Activated CD4-positive, alpha-beta memory T cell treated with anti-CD3 and anti-CD28 coated beads for 36 hours (primary cell): ENCODE data around the gene SAMM50. TPM values are rescaled to one million over a fixed set of nuclear protein-coding genes. Genes with fewer than 3 reads are reported as not detected.
A peak's percentile ranks its signal among the peaks of the same experiment; 100 is the strongest.
"Not testable (repeated sequence)": the region's sequence is repeated elsewhere in the genome, so short reads cannot be mapped to it uniquely, and the experiment has no call there.

ENCODE experiments used
- CTCF ChIA-PET: fragments of 350-600 bp; sonication (Branson Sonifier 250); formaldehyde crosslinking; loops from one replicate; lab custom pipeline; 2021; ENCODE audit warnings: antibody characterized with exemption, inconsistent platforms; lab: Charles Lee
- POLR2A ChIA-PET: fragments of 350-600 bp; sonication (Branson Sonifier 250); formaldehyde crosslinking; loops from one replicate; lab custom pipeline; 2021; ENCODE audit warnings: antibody characterized with exemption; lab: Charles Lee
- DNase-seq: peaks from one replicate; pipeline ENCODE4 v3.0.0-alpha.2; 2020
- H3K27ac Mint-ChIP-seq: one replicate; pipeline ENCODE4 v1.8.0; 2021; ENCODE audit warnings: mixed read lengths
- H3K27me3 Mint-ChIP-seq: one replicate; pipeline ENCODE4 v1.8.0; 2021; ENCODE audit warnings: mixed read lengths
- H3K36me3 Mint-ChIP-seq: one replicate; pipeline ENCODE4 v1.8.0; 2021; ENCODE audit warnings: mixed read lengths
- H3K4me1 Mint-ChIP-seq: one replicate; pipeline ENCODE4 v1.8.0; 2021; ENCODE audit warnings: low read depth, mixed read lengths
- H3K4me3 Mint-ChIP-seq: one replicate; pipeline ENCODE4 v1.8.0; 2021; ENCODE audit warnings: mild to moderate bottlenecking, mixed read lengths
- H3K9me3 Mint-ChIP-seq: one replicate; pipeline ENCODE4 v1.8.0; 2021; ENCODE audit warnings: mixed read lengths
- intact Hi-C: fragments of 100-400 bp; cut with micrococcal nuclease; formaldehyde crosslinking; loops from one replicate; pipeline ENCODE4 v1.15.1; 2023
- total RNA-seq, 2 experiments: library from RNA; stranded (reverse); gene quantifications; one replicate each; pipeline ENCODE4 v1.2.3, GENCODE V29; 2021

Gene SAMM50
- total RNA-seq, 2 experiments from 2014 or later: 41.9 to 42.9 TPM

DNA sequence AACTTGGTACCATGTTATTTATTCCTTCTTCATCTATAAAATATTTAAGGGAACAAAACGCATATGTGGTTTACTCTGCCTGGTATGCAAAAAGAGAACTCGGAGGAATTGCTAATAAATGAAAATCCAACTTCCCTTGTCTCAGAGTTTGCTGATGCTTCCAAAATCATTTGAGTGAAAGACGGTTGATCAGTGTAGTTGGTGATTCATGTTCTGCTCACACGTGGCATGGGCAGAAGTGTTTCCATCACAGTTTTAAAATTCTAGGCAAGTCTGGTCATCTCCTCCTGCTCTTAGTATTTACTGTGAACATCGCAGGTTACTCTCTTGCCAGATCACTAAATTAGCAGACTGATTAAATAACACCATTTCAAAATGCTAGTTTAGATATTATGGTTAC is 56.9 kb downstream of the SAMM50 start:
- Mint-ChIP-seq H3K27me3 (no peaks in the 10 kb centered on the region), H3K36me3 (no peaks in the 10 kb centered on the region), H3K27ac (no peak overlapping the region), H3K4me1 (no peaks in the 10 kb centered on the region), H3K9me3 (no peaks in the 10 kb centered on the region), H3K4me3 (no peak overlapping the region)
- ChIA-PET POLR2A (no interaction called here), CTCF (interaction anchor here (0.9 to 1.4 kb wide), 3 partner anchors 19 to 181 kb away, joined by 3 to 4 read pairs (median 3); no protein-coding TSS in a partner anchor)
- intact Hi-C loops: no loop called here
- no peak for DNase-seq

DNA sequence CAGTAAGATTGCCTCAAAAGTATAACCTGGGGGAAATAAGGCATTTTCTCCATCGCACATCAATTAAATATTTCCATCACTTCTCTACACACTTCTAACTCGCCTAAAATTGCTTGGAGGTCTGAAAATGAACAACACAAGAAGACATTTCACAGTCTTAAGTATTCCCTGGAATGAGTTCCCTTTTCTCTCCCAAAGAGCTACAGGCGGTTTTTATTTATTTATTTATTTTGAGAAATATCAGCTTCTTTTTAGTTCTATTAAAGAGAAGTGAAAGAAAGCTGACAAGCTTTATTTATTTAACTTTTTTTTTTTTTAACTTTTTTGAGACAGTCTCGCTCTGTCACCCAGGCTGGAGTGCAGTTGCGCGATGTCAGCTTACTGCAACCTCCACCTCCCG is 57.3 kb downstream of the SAMM50 start:
- no peaks in the 10 kb centered on the region for H3K36me3 Mint-ChIP-seq
- ChIA-PET POLR2A (no interaction called here), CTCF (interaction anchor here (0.9 to 1.4 kb wide), 3 partner anchors 19 to 181 kb away, joined by 3 to 4 read pairs (median 3); no protein-coding TSS in a partner anchor)
- no peak for DNase-seq
- intact Hi-C loops: no loop called here
- no peaks in the 10 kb centered on the region for H3K9me3 Mint-ChIP-seq
- H3K4me1 Mint-ChIP-seq: no peaks in the 10 kb centered on the region
- H3K27ac Mint-ChIP-seq: no peak overlapping the region
- no peaks in the 10 kb centered on the region for H3K27me3 Mint-ChIP-seq
- no peak overlapping the region for H3K4me3 Mint-ChIP-seq

DNA sequence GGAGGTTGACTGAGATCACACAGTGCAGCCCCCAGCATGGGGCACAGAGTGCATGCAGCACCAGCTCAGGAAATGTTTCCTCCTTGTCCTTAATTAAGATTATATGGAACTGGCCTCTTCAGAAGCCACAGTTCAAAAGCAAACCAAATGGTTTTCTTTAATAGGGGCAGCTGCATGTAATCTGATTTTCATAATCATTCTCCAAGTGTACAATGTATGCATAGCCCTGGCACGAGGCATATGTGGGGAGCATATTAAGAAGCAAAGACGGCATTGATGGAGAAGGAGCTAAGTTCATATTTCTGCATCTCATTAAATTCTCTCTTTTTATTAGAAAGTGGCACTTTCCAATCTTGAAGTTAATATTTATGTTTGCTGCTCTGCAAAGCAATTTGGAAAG is 59.0 kb downstream of the SAMM50 start:
- no peak overlapping the region for H3K4me3 Mint-ChIP-seq
- POLR2A ChIA-PET: no interaction called here
- H3K4me1 Mint-ChIP-seq: no peaks in the 10 kb centered on the region
- H3K36me3 Mint-ChIP-seq: no peaks in the 10 kb centered on the region
- no peaks in the 10 kb centered on the region for H3K9me3 Mint-ChIP-seq
- intact Hi-C loops: no loop called here
- CTCF ChIA-PET: interaction anchor here (1.7 kb wide), 1 partner anchor 21 kb away, joined by 8 read pairs; no protein-coding TSS in a partner anchor
- no peak overlapping the region for H3K27ac Mint-ChIP-seq
- no peak for DNase-seq
- H3K27me3 Mint-ChIP-seq: no peaks in the 10 kb centered on the region

DNA sequence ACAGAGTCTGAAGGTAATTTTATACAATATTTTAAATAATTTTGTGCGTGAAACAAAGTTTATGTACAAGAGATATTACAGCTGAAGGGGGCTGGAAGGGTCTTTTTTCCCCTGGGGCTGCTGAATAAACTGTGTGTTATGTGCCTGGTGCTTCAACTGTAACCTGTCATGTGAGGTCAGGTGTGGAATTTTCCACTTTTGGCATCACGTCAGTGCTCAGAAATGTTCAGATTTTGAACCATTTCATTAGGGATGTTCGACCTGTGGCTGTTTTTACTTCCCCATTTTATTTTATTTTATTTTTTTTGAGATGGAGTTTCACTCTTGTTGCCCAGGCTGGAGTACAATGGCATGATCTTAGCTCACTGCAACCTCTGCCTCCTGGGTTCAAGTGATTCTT is 61.3 kb downstream of the SAMM50 start:
- DNase-seq, intact Hi-C loops, H3K27me3 Mint-ChIP-seq, H3K4me3 Mint-ChIP-seq, POLR2A ChIA-PET, CTCF ChIA-PET, H3K36me3 Mint-ChIP-seq, H3K9me3 Mint-ChIP-seq, H3K4me1 Mint-ChIP-seq, H3K27ac Mint-ChIP-seq: not testable (repeated sequence)

DNA sequence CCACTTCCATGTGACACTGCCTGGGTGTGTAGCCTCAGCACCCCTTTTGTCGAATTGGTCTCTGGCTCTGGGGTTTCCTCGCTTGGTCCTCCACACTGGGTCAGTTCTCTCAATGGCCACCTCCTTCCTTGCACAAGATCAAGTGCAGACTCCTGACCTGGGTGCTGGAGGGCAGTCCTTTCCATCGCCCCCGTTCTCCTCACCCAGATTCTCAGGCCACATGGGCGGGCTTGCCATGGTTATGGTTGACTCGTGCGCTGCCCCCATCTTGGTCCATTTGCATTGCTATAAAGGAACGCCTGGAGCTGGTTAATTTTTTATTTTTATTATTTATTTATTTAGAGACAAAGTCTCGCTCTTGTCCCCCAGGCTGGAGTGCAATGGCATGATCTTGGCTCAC is 63.4 kb downstream of the SAMM50 start:
- CTCF ChIA-PET: interaction anchor here (1.3 kb wide), 1 partner anchor 25 kb away, joined by 3 read pairs; no protein-coding TSS in a partner anchor
- H3K27ac Mint-ChIP-seq: no peak overlapping the region
- POLR2A ChIA-PET: no interaction called here
- H3K9me3 Mint-ChIP-seq: no peaks in the 10 kb centered on the region
- no peaks in the 10 kb centered on the region for H3K27me3 Mint-ChIP-seq
- no peak overlapping the region for H3K4me3 Mint-ChIP-seq
- H3K4me1 Mint-ChIP-seq: peaks cover 15% of the 10 kb centered on the region
- intact Hi-C loops: no loop called here
- no peak for DNase-seq
- peaks cover 7% of the 10 kb centered on the region for H3K36me3 Mint-ChIP-seq

DNA sequence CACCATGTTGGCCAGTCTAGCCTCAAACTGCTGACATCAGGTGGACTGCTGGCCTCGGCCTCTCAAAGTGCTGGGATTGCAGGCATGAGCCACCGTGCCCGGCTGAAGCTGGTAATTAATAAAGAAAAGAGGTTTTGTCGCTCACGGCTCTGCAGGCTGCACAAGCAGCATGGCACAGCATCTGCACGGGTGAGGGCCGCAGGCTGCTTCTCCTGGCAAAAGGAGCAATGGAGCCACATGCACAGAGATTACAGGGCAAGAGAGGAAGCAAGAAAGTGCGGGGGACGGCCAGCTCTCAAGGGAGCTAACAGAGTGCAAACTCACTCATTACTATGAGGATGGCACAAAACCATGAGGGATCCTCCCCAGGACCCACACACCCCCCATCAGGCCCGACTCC is 64.2 kb downstream of the SAMM50 start:
- Mint-ChIP-seq H3K27ac (no peak overlapping the region), H3K4me3 (no peak overlapping the region), H3K4me1 (peaks cover 18% of the 10 kb centered on the region), H3K36me3 (peaks cover 9% of the 10 kb centered on the region), H3K27me3 (no peaks in the 10 kb centered on the region), H3K9me3 (no peaks in the 10 kb centered on the region)
- intact Hi-C loops: no loop called here
- no peak for DNase-seq
- POLR2A ChIA-PET: no interaction called here
- CTCF ChIA-PET: interaction anchor here (1.3 kb wide), 1 partner anchor 26 kb away, joined by 3 read pairs; no protein-coding TSS in a partner anchor

DNA sequence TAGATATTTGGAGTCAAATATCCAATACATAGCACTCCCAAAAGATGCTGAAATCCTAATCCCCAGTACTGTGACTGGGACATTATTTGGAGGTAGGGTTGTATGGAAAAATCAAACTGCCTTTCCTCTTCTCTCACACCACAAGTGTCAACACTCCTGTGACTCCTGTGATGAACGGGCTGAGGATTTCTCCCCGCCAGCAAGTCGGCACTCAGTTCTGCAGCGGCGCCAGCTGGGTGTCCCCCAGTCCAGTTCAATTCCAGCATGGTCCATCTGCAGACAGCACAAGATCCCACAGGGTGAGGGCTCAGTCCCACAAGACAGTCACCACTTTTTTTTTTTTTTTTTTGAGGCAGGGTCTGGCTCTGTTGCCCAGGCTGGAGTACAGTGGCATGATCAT is 64.6 kb downstream of the SAMM50 start:
- Mint-ChIP-seq H3K9me3 (no peaks in the 10 kb centered on the region), H3K4me1 (peaks cover 18% of the 10 kb centered on the region), H3K36me3 (peaks cover 9% of the 10 kb centered on the region), H3K27me3 (peaks cover under 1% of the 10 kb centered on the region), H3K4me3 (no peak overlapping the region), H3K27ac (no peak overlapping the region)
- ChIA-PET POLR2A (no interaction called here), CTCF (interaction anchor here (1.3 kb wide), 1 partner anchor 26 kb away, joined by 3 read pairs; no protein-coding TSS in a partner anchor)
- intact Hi-C loops: no loop called here
- no peak for DNase-seq

DNA sequence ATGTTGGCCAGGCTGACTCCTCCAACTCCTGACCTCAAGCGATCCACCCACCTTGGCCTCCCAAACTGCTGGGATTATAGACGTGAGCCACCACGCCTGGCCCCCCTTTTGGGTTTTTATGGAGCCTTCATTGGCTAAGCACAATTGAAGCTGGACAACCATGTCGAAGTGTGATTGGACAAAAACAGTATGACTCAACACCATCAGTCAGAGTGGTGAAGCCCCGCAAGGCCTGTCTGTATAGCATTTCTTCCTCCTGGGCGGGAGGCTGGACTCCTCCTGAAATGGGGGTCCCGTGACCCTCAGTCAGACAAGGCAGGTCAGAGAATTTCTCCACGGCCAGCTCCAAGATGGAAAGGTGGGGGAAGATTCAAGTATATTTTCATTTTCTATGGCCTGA is 65.7 kb downstream of the SAMM50 start:
- Mint-ChIP-seq H3K9me3 (no peaks in the 10 kb centered on the region), H3K27me3 (peaks cover 4% of the 10 kb centered on the region), H3K4me1 (peaks cover 27% of the 10 kb centered on the region), H3K4me3 (no peak overlapping the region), H3K27ac (no peak overlapping the region), H3K36me3 (peaks cover 9% of the 10 kb centered on the region)
- DNase-seq: no peak
- CTCF ChIA-PET: interaction anchor here (2.0 kb wide), 1 partner anchor 28 kb away, joined by 7 read pairs; no protein-coding TSS in a partner anchor
- POLR2A ChIA-PET: no interaction called here
- intact Hi-C loops: no loop called here

DNA sequence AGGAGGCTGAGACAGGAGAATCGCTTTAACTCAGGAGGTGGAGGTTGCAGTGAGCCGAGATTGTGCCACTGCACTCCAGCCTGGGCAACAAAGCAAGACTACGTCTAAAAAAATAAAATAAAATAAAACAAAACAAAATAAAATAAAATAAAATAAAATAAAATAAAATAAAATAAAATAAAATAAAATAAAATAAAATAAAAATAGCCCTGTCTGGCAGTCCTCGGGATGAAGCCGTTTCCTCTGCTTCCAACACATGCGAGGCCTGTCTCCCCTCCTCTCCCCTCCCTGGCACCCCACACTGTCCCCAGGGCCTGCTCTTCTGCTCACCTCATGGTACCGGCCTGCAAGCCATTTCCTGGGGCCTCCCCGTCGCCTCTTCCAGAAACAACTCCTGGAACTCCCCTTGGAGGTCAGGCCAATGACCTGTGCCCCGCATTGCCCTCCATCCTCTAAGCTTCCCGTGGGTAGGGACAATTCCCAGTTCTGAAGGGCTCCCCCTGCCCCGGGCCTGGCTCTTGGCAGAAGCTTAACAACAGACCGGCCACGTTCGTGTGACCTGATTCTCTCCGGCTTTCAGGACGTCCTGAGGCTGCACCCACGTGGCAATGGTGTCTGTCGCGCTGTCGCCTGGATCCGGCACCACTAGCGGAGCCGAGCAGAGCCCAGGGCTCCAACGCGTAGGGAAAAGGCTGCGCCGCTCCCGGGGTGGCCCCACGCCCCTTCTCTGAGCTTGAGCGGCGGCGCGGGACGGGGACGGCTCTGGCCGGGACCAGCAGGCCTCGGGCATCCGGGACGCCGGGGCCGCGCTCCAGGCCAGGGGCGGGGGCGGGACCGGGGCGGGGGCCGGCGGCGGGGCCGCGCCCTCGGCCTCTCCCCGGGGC is 68.4 kb downstream of the SAMM50 start:
- CTCF ChIA-PET: interaction anchor here (1.4 to 3.0 kb wide), 2 partner anchors 30 to 69 kb away, joined by 3 to 12 read pairs; partner anchors contain the start of gene SAMM50
- H3K4me1 Mint-ChIP-seq: peaks cover 48% of the 10 kb centered on the region
- peak overlapping the region; percentile 80 for H3K27ac Mint-ChIP-seq
- peaks cover 9% of the 10 kb centered on the region for H3K36me3 Mint-ChIP-seq
- peak; percentile 55 for DNase-seq
- H3K9me3 Mint-ChIP-seq: no peaks in the 10 kb centered on the region
- intact Hi-C loops: no loop called here
- H3K4me3 Mint-ChIP-seq: peak overlapping the region; percentile 84
- POLR2A ChIA-PET: interaction anchor here (0.7 to 1.6 kb wide), 4 partner anchors 9 to 157 kb away, joined by 3 to 5 read pairs (median 4); partner anchors contain the start of gene PARVG
- peaks cover 4% of the 10 kb centered on the region for H3K27me3 Mint-ChIP-seq

DNA sequence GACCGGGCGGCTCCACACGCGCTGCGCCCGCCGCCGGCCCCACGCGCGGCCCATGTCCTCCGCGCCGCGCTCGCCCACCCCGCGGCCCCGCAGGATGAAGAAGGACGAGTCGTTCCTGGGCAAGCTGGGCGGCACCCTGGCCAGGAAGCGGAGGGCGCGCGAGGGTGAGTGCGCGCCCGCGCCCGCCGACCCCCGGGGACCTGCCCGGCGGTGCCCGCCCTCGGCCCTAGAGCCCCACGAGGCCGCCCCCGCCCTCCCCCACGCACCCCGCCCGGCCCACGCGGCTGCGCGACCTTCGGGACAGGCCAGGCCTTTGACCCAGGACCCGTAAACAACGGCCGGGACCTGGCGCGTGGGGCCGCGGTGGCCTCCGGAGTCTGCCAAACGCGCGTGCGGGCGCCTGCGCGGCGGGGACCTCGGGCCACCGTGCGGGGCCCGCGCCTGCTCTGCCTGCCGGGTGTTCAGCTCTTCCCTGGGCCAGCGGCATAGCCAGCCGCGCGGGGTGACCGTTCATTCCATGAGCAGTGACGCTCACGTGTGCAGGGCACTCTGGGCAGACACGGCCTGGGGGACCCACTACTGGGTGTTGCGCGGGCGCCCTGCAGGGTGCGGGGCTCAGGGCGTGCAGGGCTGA is 69.2 kb downstream of the SAMM50 start, which contains the start of gene PARVB:
Gene PARVB, plus strand, starts transcription at position 15 of the 634 bp plus-strand sequence. Its CDS starts 38 bp downstream, at position 53.
- Mint-ChIP-seq H3K9me3 (no peaks in the 10 kb centered on the region), H3K27me3 (peaks cover 4% of the 10 kb centered on the region), H3K36me3 (peaks cover 9% of the 10 kb centered on the region), H3K4me1 (peaks cover 52% of the 10 kb centered on the region), H3K4me3 (peak within 1 kb of the TSS; percentile 87), H3K27ac (peak within 1 kb of the TSS; percentile 80)
- DNase-seq: peak; percentile 38
- ChIA-PET POLR2A (interaction anchor here (1.0 to 1.6 kb wide), 2 partner anchors 8 to 157 kb away, joined by 4 to 5 read pairs; partner anchors contain the start of gene PARVG), CTCF (interaction anchor here (1.4 to 3.0 kb wide), 2 partner anchors 31 to 69 kb away, joined by 3 to 12 read pairs; partner anchors contain the start of gene SAMM50)
- intact Hi-C loops: no loop called here

DNA sequence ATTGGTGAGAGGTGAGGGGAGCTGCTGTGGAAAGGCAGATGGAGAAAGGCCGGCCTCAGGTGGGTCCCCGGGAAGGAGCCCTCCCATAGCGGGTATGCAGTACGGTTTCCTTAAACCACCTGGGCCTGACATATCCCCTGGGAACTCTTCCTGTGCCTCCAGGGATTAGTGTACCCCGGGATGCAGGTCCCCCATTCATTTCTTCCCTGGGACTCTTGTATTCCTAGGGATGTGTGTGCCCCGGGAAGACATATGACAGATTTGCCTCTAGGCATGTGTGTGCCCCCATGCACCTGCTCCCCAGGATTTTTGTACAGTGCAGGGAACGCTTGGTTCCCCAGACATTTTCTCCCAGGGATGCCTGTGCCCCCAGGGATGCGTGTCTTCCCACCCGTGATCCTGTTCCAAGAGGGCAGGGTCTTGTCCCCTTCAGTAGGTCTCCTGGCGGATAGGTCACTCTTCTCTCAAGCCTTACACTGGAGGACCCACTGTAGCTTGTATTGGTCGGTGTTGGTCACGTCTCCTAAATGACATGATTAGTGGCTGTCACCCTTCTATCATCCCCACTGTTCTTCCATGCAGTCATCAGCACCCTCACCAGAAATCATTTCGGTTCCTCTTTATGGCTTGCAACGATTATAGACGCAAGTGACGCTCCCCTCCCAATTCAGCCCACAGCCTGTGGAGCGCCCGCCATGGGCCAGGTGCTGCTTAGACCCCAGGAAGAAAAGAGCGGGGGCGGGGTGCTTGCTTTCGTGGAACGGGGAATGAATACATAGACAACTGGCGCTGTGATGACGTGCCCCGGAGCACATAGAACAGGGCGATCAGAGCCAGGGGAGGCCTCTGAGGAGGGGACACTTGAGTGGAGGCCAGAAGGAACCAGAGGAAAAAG is 70.2 kb downstream of the SAMM50 start:
- ChIA-PET POLR2A (no interaction called here), CTCF (interaction anchor here (1.4 to 3.0 kb wide), 3 partner anchors 32 to 70 kb away, joined by 3 to 12 read pairs (median 7); partner anchors contain the start of gene SAMM50)
- Mint-ChIP-seq H3K4me3 (peak overlapping the region; percentile 87), H3K27ac (peak overlapping the region; percentile 79), H3K4me1 (peaks cover 53% of the 10 kb centered on the region), H3K36me3 (peaks cover 9% of the 10 kb centered on the region), H3K27me3 (peaks cover 4% of the 10 kb centered on the region), H3K9me3 (no peaks in the 10 kb centered on the region)
- no peak for DNase-seq
- intact Hi-C loops: loop anchor here (2.0 kb wide), 1 partner anchor 29 kb away; no protein-coding TSS in a partner anchor
